Activated CD8-positive, alpha-beta memory T cell treated with anti-CD3 and anti-CD28 coated beads, Interleukin-2, amount 50 U/mL, for 24 hours (primary cell): Measurements from ENCODE around the gene TIAM2.
"Not testable (repeated sequence)": the region's sequence is repeated elsewhere in the genome, so short reads cannot be mapped to it uniquely, and the experiment has no call there.

ENCODE experiments used
- DNase-seq: peaks from one replicate; pipeline ENCODE4 v3.0.0-alpha.2; 2020; ENCODE audit errors: extremely low read depth

TIAM2 gene

GRCh38 chr6:155165029-155165710 lies 170.1 kb downstream of the TIAM2 start:
- DNase-seq: no peak

DNA sequence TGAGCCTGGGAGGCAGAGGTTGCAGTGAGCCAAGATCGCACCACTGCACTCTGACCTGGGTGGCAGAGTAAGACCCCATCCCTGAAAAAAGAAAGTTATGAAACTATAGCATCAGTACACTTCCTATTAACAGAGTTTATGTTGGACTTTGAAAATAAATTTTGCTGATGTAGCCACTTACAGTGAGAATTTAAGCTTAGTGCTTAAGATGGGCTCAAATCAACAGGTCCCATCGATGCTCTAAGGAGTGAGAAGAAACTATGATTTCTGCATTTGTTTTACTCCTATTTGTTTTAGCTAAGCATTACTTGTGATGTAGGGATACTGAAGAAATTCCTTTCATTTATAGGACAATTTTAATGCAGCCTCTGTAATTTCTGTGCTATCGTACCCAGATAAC lies 175.4 kb downstream of the TIAM2 start:
- DNase-seq: no peak

GRCh38 chr6:155171109-155171746 lies 176.1 kb downstream of the TIAM2 start:
- DNase-seq: peak; percentile 71

DNA sequence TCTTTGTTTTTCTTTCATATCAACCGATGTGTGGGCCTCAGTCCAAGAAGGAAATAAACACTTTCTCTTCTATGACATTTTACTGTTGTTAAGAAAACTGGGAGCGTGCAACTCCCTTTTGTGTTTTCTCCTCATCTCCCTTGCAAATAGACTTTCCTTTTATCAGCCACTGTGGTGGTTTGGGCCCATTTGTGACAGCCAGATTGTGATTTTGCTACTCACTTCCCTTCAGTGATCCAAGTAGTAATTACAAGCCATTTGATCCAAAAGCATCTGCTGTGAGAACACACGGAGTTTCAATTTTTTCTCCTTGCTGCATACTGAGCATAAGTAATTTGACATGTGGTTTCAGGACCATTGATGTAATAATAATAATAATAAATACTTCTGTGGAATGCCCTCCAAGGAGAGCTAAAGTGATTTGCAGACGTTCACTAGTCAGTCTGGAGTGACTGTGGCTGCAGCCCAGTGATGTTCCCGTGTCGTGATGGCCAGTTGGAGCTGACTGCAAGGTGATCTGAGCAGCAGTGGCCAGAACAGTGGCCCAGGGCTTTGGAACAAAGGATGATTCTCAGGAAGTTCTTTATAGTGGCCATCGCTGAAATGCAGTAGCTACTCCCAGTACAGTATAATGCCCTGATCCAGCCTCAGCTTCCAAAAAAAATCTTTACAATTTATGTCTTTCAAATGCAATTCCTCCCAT lies 176.8 kb downstream of the TIAM2 start:
- no peak for DNase-seq

GRCh38 chr6:155173488-155173887 lies 178.4 kb downstream of the TIAM2 start:
- DNase-seq: no peak

DNA sequence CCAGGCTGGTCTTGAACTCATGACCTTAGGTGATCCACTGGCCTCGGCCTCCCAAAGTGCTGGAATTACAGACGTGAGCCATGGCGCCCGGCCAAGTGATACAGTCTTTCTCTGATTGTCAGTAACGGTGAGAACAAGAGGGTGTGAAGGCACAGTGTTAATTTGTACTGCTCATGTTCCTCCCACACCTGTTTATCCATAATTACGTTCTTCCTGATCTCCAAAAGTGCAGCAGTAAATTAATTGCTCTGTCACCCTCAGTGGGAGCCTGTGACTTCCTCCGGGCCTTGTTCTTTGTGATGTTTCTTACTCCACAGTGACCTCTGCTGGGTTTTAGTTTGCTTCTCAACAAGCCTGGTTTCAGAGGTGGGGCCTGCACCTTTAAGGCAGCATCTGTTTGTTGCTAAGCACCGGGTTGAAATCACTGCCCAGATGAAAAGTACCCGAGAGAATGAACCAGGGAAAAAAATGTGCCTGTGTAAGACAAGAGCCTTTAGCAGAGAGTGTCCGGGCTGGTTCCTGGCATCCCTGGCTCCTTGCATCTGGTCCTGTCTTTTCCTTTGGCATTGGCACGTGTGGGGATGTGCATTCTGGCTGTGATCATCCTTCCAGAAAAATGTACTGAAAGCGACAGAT lies 179.6 kb downstream of the TIAM2 start:
- no peak for DNase-seq

DNA sequence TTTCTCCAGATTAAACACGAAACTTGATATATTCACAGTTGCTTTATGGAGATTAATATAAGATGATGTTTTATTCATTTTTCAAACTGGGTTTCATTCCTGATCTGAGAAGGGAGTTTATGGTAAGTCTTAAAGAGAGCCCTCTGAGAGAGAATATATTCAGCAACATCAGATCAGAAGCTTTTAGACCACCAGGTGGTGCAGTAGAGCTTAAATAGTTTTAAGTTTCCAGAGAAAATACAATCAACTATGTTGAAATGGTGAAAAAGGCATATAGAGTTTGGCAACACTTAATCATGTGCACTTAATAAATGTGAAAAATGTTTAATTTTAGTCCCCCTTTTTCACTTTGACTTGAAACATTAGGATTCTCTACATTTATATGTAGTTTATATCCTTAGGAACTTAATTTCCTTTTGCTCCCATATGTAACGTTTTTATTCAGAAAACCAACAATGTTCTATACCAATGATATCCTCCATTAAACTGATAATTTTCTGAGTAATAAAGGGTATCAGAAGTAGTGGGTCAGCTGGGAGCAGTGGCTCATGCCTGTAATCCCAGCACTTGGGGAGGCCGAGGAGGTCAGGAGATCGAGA lies 182.3 kb downstream of the TIAM2 start:
- DNase-seq: no peak

DNA sequence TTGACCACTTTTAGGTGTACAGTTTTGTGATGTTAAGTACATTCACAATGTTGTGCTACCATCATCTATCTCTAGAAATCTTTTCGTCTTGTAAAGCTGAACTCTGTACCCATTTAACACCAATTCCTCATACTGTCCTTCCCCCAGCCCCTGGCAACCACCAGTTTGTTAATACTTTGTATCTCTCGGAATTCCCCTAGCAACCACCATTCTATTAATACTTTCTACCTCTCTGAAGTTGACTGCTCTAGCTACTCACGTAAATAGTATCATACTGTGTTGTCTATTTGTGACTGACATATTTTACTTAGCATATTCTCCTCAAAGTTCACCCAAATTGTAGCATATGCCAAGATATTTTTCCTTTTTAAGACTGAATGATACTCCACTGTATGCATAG lies 186.4 kb downstream of the TIAM2 start:
- no peak for DNase-seq

GRCh38 chr6:155182103-155182502 lies 187.0 kb downstream of the TIAM2 start:
- DNase-seq: no peak

- DNase-seq: no peak
Observed at GRCh38 chr6:155183095-155183494, 188.0 kb downstream of the TIAM2 start.

DNA sequence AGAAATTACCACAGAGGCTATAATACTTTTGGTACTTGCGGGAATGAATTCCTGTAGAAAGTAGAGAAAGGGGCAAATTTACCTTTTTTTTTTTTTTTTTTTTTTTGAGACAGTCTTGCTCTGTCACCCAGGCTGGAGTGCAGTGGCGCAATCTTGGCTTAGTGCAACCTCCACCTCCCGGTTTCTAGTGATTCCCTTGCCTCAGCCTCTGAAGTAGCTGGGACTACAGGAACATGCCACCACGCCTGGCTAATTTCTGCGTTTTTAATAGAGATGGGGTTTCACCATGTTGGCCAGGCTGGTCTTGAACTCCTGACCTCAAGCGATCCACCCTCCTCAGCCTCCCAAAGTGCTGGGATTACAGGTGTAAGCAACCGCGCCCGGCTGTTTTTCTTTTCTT lies 189.9 kb downstream of the TIAM2 start:
- DNase-seq: not testable (repeated sequence)

GRCh38 chr6:155185544-155185943 lies 190.4 kb downstream of the TIAM2 start:
- no peak for DNase-seq

DNA sequence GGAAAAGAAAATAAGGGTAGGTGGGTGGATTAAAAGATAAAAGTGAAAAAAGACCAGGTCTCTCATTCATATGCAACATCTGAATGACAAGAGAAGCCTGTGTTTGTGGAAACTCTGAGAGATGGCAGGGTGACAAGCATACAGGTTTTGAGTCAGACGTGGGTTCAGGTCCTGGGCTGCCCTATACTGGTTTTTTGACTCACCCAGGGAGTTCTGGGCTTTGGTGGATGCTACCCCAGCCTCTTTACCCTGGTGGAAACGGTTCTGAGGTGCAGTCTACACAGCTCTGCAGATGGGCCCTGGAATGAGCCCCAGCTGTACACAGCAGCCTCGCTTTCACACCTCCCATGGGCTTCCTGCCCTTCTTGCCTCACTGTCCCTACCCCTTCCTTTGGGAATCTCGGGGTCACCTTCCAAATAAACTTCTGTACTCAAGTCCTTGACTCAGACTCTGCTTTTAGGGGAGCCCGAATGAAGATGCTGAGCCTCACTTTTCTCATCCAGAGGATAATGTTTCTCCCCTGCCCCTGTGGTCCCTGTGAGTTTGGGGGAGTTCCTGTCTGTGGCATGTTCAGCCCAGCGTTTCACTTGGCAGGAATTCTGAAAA lies 191.0 kb downstream of the TIAM2 start:
- DNase-seq: peak; percentile 45

DNA sequence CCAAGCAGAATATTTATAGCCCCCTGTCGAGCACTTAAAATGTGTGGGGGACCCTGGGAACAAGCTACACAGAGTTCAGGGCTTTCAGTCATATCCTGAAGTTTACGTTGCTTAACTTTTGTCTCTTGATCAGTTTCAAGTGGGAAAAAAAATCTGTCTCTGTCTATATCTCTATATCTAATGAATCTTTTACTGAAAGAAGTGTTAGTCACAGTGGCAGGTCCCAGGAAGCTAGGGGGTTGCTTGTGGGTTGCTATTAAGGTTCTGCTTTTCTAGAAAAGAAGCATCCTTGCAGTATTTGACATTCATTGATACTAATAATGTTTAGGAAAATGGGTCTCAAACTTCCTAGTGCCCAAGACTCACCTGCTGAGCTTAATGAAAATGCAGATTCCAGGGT lies 192.0 kb downstream of the TIAM2 start:
- DNase-seq: no peak

DNA sequence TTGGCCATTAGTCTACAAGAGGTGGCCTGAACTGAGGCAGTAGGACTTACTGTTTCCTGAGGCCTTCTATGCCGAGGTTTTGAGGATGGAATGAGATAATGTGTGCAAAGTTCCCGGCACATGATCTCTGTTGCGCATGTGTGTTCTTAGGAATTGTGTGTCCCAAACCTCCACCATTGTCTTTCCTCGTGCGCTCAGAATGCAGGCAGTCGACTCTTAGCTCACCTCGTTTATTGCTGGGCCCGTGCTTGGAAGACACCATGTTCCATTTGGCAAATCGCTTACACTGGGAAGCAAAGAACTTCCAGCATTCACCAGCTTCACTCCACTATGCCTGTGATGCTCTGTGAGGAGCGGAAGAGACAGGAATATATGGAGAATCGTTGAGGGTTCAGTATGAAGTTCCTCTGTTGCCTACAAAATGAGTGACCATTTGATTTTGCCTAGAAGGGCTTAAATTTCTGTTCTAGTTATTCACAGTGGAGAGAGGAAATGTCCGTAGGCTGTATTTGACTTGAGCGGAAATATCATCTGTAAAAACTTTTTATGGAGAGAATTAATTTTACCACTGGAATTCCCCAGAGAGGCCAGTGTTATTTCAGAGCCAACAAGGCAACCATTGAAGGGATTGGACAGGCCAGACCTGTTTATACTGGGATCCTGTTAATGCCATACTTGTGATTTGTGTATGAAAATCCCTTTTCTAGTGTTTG lies 193.0 kb downstream of the TIAM2 start:
- no peak for DNase-seq

DNA sequence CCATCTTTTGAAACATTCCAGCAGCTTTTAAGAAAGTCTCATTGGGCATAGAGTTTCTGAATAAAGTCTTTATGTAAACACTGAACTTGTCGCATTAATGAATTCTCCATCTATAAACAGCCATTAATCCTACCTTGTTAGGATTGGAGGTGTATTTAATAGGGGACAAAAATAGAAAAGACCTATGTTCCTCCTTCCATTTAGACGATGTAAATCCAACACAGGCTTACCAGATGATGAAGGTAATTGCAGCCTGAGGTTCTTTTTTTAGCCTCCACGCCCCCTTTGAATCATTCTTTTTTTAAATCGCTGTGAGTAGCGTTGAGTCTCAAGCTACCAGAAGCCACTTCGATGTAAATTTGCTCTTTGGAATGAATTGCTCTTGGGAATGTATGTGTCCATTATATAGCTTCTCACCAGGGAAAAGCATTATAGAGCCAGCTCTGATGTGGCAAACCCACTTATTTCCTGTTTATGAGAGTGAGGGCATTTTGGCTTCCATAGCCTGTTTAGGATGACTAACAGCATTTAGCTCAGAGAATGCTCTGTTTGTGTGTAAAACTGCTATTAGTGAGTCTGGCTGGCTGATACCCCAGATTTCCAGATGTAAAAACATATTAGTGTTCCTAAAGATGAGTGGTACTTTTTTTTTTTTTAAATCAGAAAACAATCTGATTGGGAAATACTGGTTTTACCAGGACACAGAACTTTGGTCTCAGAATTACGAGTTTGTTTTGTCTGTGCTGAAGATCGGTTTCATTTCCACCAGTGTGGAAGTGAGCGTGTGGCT lies 193.8 kb downstream of the TIAM2 start:
- DNase-seq: no peak

GRCh38 chr6:155190677-155191076 lies 195.6 kb downstream of the TIAM2 start:
- DNase-seq: no peak

DNA sequence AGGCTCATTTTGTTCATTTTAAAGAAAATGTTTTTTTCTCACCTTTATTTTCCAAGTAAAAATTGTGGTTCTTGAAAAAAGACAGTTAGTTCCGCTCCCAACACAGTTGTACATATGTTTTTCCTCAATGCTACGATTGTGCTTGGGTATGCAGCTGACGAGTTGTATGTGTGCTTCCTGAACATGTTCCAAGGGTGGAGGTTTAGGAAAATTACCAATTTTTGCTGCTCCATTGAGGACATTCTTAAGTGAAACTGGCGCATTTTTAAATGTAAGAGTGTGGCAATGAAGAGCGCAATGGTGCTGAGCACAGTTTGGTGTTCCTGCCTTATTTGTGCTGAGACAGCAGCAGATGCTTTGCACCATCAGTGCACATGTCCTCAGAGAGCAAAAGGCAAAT lies 198.4 kb downstream of the TIAM2 start:
- no peak for DNase-seq

DNA sequence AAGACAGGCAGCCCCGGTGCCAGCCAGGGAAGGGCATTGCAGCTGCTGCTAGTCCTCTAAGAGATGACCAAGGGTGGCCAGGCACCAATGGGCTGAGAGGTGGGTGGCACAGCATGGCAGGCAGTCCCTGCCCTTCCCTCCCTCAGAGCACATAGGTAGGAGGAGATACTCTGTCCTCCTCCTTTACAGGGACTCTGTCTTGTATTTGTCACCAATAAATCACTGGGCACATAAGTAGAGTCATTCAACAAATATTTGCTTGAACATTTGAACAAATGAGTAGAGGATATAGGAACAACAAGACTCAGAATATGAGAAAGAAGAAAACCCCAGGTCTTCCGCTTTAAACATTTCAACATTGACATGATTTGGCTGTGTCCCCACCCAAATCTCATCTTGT lies 199.3 kb downstream of the TIAM2 start:
- no peak for DNase-seq

DNA sequence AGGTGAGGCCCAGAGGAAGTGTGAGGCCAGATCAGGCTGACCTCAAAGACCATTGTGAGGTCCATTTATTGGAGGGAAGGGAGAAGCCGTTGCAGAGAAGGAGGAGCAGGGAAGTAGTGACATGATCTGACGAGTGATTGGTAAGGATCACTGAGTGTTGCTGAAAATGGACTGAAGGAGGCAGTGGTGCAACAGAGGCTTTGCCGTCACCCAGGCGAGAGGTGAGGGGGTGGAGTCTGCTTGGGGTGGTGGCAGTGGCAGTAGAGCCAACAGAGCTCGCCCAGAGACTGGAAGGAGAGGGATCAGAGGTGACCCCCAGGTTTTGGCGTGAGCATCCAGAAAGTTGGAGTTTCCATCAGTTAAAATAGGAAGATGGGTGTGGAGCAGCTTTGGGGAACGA lies 200.8 kb downstream of the TIAM2 start:
- no peak for DNase-seq
